Activated T-cell treated with anti-CD3 and anti-CD28 coated beads, Interleukin-2, amount 50 U/mL, for 4 hours (primary cell): Measurements from ENCODE around the gene PELO. TPM values are rescaled to one million over a fixed set of nuclear protein-coding genes. Genes with fewer than 3 reads are reported as not detected.

Experiments
- ATAC-seq, 2 donors: fragments of 200-7000 bp; cut with Tn5 transposase; one replicate each; pipeline ENCODE4 v1.10.0; 2021
- DNase-seq: peaks from one replicate; pipeline ENCODE4 v3.0.0-alpha.2; 2020
- H3K27me3 Mint-ChIP-seq: one replicate; pipeline ENCODE4 v1.8.0; 2021; ENCODE audit warnings: low read depth, mixed read lengths
- H3K36me3 Mint-ChIP-seq: one replicate; pipeline ENCODE4 v1.8.0; 2022; ENCODE audit warnings: mixed read lengths; ENCODE audit not compliant: insufficient read depth
- H3K4me1 Mint-ChIP-seq: one replicate; pipeline ENCODE4 v1.8.0; 2021; ENCODE audit warnings: low read depth, mixed read lengths
- H3K4me3 Mint-ChIP-seq: one replicate; pipeline ENCODE4 v1.8.0; 2021; ENCODE audit warnings: mild to moderate bottlenecking, moderate library complexity, mixed read lengths
- H3K9me3 Mint-ChIP-seq: one replicate; pipeline ENCODE4 v1.8.0; 2021; ENCODE audit warnings: mixed read lengths
- total RNA-seq, 3 donors: library from RNA; stranded (reverse); gene quantifications; one replicate each; pipeline ENCODE4 v1.2.1, GENCODE V29; 2021

Gene PELO
- total RNA-seq, 3 donors from 2014 or later, result 21.2 to 26.5 (median 23.7) TPM

DNA sequence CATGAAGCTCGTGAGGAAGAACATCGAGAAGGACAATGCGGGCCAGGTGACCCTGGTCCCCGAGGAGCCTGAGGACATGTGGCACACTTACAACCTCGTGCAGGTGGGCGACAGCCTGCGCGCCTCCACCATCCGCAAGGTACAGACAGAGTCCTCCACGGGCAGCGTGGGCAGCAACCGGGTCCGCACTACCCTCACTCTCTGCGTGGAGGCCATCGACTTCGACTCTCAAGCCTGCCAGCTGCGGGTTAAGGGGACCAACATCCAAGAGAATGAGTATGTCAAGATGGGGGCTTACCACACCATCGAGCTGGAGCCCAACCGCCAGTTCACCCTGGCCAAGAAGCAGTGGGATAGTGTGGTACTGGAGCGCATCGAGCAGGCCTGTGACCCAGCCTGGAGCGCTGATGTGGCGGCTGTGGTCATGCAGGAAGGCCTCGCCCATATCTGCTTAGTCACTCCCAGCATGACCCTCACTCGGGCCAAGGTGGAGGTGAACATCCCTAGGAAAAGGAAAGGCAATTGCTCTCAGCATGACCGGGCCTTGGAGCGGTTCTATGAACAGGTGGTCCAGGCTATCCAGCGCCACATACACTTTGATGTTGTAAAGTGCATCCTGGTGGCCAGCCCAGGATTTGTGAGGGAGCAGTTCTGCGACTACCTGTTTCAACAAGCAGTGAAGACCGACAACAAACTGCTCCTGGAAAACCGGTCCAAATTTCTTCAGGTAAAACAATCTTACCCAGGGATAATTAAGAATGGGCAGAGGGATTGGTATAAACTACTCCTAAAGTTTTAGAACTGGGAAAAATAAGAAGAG lies 12.9 kb downstream of the PELO start:
- ATAC-seq, result peak; percentile 68 to 75
- peaks cover 59% of the 10 kb centered on the region for H3K4me1 Mint-ChIP-seq
- peak overlapping the region; percentile 96 for H3K4me3 Mint-ChIP-seq
- peak; percentile 39 for DNase-seq
- H3K36me3 Mint-ChIP-seq, result peaks cover 29% of the 10 kb centered on the region
- no peaks in the 10 kb centered on the region for H3K27me3 Mint-ChIP-seq
- H3K9me3 Mint-ChIP-seq, result no peaks in the 10 kb centered on the region

DNA sequence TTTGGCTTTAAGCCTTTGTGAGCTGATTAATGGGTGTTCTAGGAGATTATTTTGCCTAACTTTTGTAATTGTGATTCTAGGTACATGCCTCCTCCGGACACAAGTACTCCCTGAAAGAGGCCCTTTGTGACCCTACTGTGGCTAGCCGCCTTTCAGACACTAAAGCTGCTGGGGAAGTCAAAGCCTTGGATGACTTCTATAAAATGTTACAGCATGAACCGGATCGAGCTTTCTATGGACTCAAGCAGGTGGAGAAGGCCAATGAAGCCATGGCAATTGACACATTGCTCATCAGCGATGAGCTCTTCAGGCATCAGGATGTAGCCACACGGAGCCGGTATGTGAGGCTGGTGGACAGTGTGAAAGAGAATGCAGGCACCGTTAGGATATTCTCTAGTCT lies 13.6 kb downstream of the PELO start:
- ATAC-seq, result no peak
- Mint-ChIP-seq H3K36me3 (peaks cover 31% of the 10 kb centered on the region), H3K27me3 (no peaks in the 10 kb centered on the region), H3K4me1 (peaks cover 59% of the 10 kb centered on the region), H3K9me3 (no peaks in the 10 kb centered on the region), H3K4me3 (peak overlapping the region; percentile 96)
- no peak for DNase-seq

- Mint-ChIP-seq H3K27me3 (no peaks in the 10 kb centered on the region), H3K9me3 (no peaks in the 10 kb centered on the region), H3K36me3 (peaks cover 31% of the 10 kb centered on the region), H3K4me3 (peak overlapping the region; percentile 96), H3K4me1 (peaks cover 57% of the 10 kb centered on the region)
- ATAC-seq (no peak), DNase-seq (no peak)
Observed at GRCh38 chr5:52802272-52802973, 14.7 kb downstream of the PELO start.

- Mint-ChIP-seq H3K36me3 (peaks cover 31% of the 10 kb centered on the region), H3K4me1 (peaks cover 55% of the 10 kb centered on the region)
Observed at GRCh38 chr5:52802974-52803336, 15.2 kb downstream of the PELO start.

GRCh38 chr5:52804387-52804791 lies 16.7 kb downstream of the PELO start:
- H3K4me3 Mint-ChIP-seq, result peak overlapping the region; percentile 1
- H3K36me3 Mint-ChIP-seq, result peaks cover 31% of the 10 kb centered on the region
- H3K4me1 Mint-ChIP-seq, result peaks cover 40% of the 10 kb centered on the region

More at GRCh38 chr5:52802974-52803336, 15.2 kb downstream of the PELO start:
- H3K27me3 Mint-ChIP-seq, result no peaks in the 10 kb centered on the region
- H3K9me3 Mint-ChIP-seq, result no peaks in the 10 kb centered on the region
- no peak for DNase-seq
- peak overlapping the region; percentile 96 for H3K4me3 Mint-ChIP-seq
- ATAC-seq, result no peak

DNA sequence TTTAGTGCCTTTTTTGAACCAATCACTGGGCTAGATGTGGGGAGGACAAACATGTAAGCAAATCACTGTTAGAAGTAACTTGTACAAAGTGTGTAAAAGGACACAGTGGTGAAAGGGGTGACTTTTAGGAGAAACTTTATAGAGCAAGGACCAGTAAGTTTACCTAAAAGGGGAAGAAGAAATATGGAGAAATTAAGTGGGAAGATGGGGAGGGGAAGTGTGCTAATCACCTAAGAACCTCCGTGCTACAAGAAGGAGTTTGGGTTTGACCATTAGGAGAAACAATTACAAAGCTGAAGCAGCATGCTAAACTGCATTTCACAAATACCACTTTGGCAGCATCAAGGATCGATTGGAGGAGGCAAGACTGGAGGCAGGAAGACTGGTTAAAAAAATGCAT lies 17.3 kb downstream of the PELO start:
- DNase-seq (no peak), ATAC-seq (no peak)
- Mint-ChIP-seq H3K27me3 (no peaks in the 10 kb centered on the region), H3K9me3 (no peaks in the 10 kb centered on the region), H3K36me3 (peaks cover 31% of the 10 kb centered on the region), H3K4me3 (no peak overlapping the region), H3K4me1 (peaks cover 36% of the 10 kb centered on the region)

More at GRCh38 chr5:52804387-52804791, 16.7 kb downstream of the PELO start:
- DNase-seq, result no peak
- Mint-ChIP-seq H3K9me3 (no peaks in the 10 kb centered on the region), H3K27me3 (no peaks in the 10 kb centered on the region)
- no peak for ATAC-seq

DNA sequence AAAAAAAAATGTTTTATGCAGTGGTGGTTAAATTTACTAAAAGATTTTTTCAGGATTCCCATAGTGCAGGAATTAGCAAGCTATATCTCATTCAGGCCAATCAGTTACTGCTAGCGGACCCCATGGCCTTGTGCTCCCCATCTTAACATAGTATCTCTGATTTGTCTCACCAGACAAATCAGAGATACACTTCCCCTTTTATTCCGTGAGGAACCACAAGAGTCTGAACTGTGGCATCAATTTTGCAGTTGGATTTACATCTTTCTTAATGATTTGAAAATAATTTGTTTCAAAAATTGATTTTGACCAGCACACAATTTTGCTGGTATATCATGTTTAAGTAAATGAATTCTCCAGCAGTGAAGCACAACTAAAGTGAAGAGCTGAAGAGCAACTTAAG lies 17.9 kb downstream of the PELO start:
- ATAC-seq, result no peak
- no peaks in the 10 kb centered on the region for H3K9me3 Mint-ChIP-seq
- H3K4me3 Mint-ChIP-seq, result no peak overlapping the region
- DNase-seq, result no peak
- H3K36me3 Mint-ChIP-seq, result peaks cover 34% of the 10 kb centered on the region
- peaks cover 36% of the 10 kb centered on the region for H3K4me1 Mint-ChIP-seq
- H3K27me3 Mint-ChIP-seq, result no peaks in the 10 kb centered on the region

- Mint-ChIP-seq H3K9me3 (no peaks in the 10 kb centered on the region), H3K4me1 (peaks cover 24% of the 10 kb centered on the region), H3K36me3 (peaks cover 25% of the 10 kb centered on the region), H3K4me3 (no peak overlapping the region), H3K27me3 (no peaks in the 10 kb centered on the region)
- no peak for ATAC-seq
- no peak for DNase-seq
Observed at GRCh38 chr5:52807037-52807436, 19.3 kb downstream of the PELO start.

DNA sequence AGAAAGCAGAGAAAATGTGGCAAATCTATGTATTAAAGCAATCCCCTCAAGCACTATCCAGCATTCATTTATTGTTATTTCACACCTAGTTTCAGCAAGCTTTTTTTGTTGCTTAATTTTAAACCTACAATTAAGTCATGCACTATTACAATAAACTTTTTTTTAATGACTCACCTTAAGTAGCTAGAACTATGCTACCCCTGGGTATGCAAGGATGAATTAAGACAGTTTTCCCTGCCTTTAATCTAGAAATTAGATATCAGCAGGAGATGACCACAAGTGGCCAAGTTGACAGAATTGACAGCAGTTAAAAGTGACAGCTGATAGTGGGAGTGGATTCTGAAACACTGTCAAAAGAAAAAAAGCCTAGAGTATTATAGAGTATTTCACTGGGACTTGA lies 20.0 kb downstream of the PELO start:
- H3K4me1 Mint-ChIP-seq, result peaks cover 19% of the 10 kb centered on the region
- ATAC-seq (no peak), DNase-seq (no peak)
- peaks cover 21% of the 10 kb centered on the region for H3K36me3 Mint-ChIP-seq
- H3K4me3 Mint-ChIP-seq, result no peak overlapping the region
- H3K27me3 Mint-ChIP-seq, result no peaks in the 10 kb centered on the region
- no peaks in the 10 kb centered on the region for H3K9me3 Mint-ChIP-seq

- Mint-ChIP-seq H3K36me3 (peaks cover 19% of the 10 kb centered on the region), H3K4me1 (peaks cover 14% of the 10 kb centered on the region), H3K4me3 (no peak overlapping the region), H3K27me3 (no peaks in the 10 kb centered on the region), H3K9me3 (no peaks in the 10 kb centered on the region)
- DNase-seq, result no peak
- ATAC-seq, result no peak
Observed at GRCh38 chr5:52808316-52808901, 20.7 kb downstream of the PELO start.

- no peaks in the 10 kb centered on the region for H3K27me3 Mint-ChIP-seq
- H3K9me3 Mint-ChIP-seq, result no peaks in the 10 kb centered on the region
- peaks cover 5% of the 10 kb centered on the region for H3K4me1 Mint-ChIP-seq
- DNase-seq (no peak), ATAC-seq (no peak)
- no peak overlapping the region for H3K4me3 Mint-ChIP-seq
- H3K36me3 Mint-ChIP-seq, result peaks cover 11% of the 10 kb centered on the region
Observed at GRCh38 chr5:52809884-52810283, 22.2 kb downstream of the PELO start.

- H3K4me3 Mint-ChIP-seq, result no peak overlapping the region
- no peak for DNase-seq
Observed at GRCh38 chr5:52810426-52810825, 22.7 kb downstream of the PELO start.

DNA sequence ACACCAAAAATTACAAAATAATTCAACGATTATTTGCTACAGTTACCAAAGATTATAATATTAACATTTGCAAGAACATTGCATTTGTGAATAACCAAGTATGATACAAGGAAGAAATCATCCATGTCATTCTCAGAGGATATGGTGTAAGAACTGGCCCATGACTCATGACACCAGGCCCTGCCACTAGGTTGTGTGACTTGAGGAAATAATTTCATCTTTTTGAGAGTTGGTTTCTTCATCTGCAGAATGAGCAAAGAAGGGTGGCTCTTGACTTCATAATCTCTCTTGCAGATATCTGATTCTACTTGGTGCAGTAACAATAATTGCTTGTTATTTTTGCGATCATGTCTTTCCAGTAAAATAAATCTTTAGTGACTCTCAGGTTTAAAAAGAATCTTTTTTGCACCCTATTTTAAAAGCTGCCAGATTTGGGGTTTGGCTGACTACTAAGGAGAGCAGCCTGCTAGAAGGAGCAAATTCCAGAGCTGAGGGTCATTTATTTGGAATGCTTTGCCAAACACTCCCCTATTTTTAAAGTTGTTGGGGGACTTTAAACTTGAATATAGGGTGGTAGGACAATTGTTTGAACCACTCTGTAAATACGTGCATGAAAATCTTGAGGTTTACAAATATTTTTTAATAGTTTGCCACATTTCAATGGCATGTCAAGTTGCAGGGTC lies 23.5 kb downstream of the PELO start:
- no peak for DNase-seq
- Mint-ChIP-seq H3K9me3 (no peaks in the 10 kb centered on the region), H3K36me3 (peaks cover 3% of the 10 kb centered on the region), H3K4me1 (no peaks in the 10 kb centered on the region), H3K27me3 (no peaks in the 10 kb centered on the region), H3K4me3 (no peak overlapping the region)
- no peak for ATAC-seq

More at GRCh38 chr5:52810426-52810825, 22.7 kb downstream of the PELO start:
- ATAC-seq, result no peak
- H3K27me3 Mint-ChIP-seq, result no peaks in the 10 kb centered on the region
- peaks cover 6% of the 10 kb centered on the region for H3K36me3 Mint-ChIP-seq
- H3K9me3 Mint-ChIP-seq, result no peaks in the 10 kb centered on the region
- H3K4me1 Mint-ChIP-seq, result no peaks in the 10 kb centered on the region
